HG03442 (cell line): ENCODE data around the gene CLEC4G.

Source experiments
- ATAC-seq: cut with Tn5 transposase; IDR thresholded peaks from one replicate; pipeline ENCODE4 v1.9.1; 2021; ENCODE audit warnings: mild to moderate bottlenecking, moderate library complexity; ENCODE audit not compliant: unreplicated experiment

CLEC4G gene

DNA sequence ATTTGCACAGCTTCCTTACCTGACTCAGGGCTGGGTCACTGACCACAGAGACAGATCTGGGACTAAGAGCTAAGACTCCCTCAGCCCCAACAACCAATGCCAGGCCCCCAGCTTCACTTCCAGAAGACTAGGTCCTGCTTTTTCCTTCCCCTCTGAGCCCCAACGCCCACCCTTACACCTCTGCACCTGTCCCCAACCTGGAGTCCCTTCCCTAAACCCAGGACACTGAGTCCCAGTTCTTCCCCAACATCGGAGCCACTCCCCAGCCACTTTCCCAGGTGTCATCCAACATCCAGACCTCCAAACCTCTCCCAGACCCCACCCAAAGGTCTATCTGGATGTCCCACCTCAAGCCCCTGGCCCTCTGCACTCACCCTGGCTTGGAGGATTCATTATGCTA lies 32.9 kb downstream of the CLEC4G start:
- no peak for ATAC-seq

DNA sequence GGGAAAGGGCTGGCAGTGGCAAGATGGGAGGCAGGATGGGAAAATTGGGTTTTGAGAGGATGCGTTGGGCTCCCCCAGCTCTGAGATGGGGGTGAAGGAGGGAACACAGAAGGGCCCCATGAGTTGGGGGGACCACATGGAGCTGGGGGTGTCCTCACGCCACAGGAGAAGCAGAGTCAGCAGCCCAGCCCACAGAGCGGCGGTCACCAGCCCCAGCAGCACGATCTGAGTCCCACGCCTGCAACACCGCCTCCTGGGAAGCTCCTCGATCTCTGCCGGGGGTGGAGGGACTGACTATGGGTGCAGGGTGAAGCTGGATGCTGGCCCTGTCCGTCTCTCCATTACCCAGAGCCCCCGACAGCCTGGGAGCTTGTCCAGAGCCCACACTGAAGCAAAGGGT lies 33.3 kb downstream of the CLEC4G start:
- no peak for ATAC-seq

DNA sequence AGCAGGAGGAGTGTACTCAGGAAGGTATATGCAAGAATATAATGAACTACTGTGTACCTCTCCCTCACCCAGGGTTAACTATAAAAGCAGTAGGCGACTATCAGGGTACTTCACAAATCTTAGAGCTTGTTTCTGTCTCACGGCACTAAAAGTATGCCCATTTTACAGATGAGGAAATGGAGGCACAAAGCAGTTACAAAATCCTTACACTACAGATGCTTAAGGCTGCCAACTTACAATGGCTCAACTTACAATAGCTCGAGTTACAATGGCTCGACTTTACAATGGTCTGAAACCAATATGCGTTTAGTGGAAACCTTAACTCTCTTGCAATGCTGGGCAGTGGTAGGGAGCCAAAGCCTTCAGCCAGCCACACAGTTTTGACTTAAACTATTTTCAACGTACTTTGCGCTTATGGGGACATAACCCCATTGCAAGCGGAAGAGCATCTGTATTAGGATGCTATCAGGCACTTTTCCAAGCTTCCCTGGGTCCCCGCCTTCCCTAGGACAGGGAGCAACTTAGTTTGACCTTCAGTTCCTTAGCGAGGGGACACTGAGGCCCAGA lies 34.1 kb downstream of the CLEC4G start:
- ATAC-seq: no peak

- no peak for ATAC-seq
Measured at GRCh38 chr19:7694499-7694898, 37.4 kb downstream of the CLEC4G start.

GRCh38 chr19:7692417-7693088 lies 39.4 kb downstream of the CLEC4G start:
- ATAC-seq: no peak

GRCh38 chr19:7691497-7691896 lies 40.4 kb downstream of the CLEC4G start:
- no peak for ATAC-seq

DNA sequence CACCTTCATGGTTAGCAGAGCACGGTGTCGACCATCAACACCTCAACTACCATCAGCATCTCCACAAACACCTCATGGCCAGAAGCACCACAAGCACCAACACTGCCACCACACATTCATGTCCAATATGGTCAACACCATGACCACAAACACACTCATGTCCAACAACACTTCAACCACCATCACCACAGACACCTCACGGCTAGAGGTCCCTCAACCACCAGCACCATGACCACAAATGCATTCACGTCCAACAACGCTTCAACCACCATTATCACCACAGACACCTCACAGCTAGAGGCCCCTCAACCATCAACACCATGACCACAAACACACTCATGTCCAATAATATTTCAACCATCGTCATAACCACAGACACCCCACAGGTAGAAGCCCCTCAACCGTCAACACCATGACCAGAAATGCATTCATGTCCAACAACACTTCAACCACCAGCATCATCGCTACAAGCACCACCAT lies 41.1 kb downstream of the CLEC4G start:
- ATAC-seq: no peak

GRCh38 chr19:7689165-7689564 lies 42.7 kb downstream of the CLEC4G start:
- no peak for ATAC-seq

- ATAC-seq: no peak
Measured at GRCh38 chr19:7687177-7687576, 44.7 kb downstream of the CLEC4G start.

- ATAC-seq: no peak
Measured at GRCh38 chr19:7685546-7686445, 46.1 kb downstream of the CLEC4G start.

DNA sequence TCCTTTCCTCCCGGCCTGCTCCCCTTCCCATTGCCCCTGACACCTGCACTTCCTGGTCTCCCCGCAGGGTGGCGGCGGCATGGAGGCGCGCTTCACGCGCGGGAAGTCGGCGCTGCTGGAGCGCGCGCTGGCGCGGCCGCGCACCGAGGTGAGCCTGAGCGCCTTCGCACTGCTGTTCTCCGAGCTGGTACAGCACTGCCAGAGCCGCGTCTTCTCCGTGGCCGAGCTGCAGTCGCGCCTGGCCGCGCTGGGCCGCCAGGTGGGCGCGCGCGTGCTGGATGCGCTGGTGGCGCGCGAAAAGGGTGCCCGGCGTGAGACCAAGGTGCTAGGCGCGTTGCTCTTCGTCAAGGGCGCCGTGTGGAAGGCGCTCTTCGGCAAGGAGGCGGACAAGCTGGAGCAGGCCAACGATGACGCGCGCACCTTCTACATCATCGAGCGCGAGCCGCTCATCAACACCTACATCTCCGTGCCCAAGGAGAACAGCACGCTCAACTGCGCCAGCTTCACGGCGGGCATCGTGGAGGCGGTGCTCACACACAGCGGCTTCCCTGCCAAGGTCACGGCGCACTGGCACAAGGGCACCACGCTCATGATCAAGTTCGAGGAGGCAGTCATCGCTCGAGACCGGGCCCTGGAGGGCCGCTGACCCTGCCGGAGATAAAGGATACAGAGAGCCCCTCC lies 49.6 kb downstream of the CLEC4G start:
- ATAC-seq: no peak

DNA sequence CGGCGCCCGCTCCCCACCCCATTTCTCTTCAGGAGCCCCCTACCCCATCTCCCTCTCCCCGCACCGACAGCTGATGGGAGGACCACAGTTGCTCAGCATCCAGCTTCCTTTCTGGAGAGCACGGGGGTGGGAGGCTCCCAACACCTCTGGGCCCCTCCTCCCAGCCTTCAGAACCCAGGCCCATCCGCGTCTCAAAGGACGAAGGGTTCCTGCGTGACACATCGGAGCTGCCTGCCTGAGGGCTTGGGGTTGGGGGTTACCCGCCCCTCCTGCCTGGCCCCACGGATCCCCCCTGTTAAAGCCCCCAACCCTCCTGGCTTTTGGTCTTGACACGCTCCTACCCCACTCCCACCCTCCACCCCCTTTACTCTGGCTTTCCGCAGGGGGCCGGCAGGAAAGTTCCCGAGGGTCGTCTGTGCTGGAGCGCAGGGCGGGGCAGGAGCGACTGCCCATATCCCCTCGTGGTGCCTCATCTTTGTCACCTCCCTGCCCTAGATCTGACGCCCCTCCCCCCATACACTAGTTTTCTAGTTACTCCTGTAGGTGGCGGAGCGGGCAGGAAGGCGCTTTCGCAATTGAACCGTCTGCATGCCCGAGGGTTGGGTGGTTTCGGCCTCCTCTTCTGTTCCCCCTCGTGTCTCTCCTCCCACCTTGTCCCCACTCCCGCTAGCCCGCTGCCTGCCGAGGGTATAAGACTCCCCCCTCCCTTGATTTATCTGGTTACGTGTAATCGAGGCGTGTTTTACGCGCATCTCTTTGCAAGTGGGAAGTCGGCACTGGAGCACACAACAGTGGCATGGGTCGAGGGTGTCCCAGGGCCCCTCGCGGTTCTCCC lies 50.4 kb downstream of the CLEC4G start:
- ATAC-seq: no peak

DNA sequence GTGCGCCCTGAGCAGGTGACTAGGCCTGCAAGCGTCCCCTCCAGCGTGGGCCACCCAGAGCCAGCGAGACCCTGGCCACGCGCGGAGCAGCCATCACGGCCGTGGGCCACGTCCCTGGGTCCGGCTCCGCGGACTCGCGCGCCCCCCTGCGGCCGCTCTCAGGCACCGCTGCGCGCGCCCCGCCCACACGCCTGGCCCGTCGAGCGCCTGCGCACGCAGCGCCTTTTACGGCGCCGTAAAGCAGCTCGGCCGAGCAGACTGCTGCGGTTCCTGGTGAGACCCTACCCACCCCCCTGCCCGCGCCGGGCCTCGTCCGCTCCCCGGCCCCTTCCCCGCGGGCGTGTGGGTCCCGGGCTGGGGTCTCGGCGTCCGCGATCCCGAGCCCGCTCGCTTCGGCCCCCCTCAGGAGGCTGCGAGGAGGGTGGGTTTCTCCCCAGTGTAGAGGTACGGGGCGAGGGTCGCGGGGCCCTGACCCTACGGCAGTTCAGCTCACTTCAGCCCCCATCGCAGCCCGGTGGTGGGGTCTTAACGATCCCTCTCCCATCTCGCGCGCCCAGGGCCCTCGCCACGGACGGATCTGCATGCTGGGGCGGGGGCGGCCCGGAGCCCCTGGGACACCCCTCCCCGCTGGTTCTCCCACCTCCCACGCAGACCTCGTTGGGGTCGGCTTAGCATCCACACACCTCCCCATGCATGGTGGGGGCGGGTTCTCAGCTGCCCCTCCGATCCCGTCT lies 51.1 kb downstream of the CLEC4G start, which contains the start of gene TRAPPC5:
TRAPPC5 (plus strand) TSS at position 228 of the 734 bp plus-strand sequence. CDS start 1,421 bp downstream, outside the sequence.
- peak; percentile 67 for ATAC-seq

DNA sequence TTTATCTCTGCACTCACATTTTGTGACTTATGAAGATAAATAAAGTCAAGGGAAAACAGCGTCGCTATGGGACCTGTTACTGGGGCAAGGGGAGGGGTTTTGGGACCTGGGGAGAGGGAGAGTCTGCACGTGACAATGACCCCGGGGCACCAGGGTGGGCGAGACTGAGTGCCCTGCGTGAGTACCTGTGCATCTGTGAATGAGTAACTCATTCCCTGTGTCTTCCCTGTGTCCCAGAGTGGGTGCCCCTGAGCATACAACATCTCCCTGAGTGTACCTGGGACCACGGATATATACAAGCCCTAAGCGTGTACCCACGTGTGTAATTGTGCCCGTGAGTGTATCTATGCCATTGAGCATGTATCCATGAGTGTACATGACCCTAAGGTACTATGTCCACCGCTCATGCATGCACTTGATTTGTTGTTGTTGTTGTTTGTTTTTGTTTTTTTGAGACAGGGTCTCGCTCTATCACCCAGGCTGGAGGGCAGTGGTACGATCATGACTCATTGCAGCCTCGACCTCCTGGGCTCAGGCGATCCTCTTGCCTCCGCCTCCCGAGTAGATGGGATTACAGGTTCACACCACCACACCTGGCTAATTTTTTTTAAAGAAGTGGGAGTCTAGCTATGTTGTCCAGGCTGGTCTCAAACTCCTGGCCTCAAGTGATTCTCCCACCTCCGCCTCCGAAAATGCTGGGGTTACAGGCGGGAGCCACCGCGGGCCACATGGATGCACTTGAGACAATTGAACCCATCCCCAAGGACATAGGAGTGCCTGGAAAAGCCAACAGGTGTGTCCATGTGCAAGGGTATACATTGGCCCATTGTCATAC lies 51.9 kb downstream of the CLEC4G start:
- no peak for ATAC-seq

DNA sequence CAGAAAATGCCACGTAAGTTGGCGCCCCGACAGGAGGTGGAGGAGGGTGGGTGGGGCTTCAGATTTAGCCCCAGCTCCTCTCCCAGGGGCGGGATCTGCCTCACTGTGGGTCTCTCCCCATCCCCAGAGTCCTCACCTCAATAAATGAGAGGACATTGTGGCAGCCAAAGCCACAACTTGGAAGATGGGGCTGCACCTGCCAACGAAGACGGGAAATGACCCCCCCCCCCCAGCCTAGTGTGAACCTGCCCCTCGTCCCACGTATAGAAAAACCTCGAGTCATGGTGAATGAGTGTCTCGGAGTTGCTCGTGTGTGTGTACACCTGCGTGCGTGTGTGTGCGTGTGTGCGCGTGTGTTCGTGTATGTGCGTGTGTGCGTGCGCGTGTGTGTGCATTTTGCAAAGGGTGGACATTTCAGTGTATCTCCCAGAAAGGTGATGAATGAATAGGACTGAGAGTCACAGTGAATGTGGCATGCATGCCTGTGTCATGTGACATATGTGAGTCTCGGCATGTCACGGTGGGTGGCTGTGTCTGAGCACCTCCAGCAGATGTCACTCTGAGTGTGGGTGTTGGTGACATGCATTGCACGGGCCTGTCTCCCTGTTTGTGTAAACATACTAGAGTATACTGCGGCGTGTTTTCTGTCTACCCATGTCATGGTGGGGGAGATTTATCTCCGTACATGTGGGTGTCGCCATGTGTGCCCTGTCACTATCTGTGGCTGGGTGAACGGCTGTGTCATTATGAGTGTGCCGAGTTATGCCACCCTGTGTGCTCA lies 52.7 kb downstream of the CLEC4G start:
- no peak for ATAC-seq
